Aorta (tissue), 5 donors: Measurements from ENCODE around the gene SOX30. TPM values are rescaled to one million over a fixed set of nuclear protein-coding genes. Genes with fewer than 3 reads are reported as not detected.

Experiments used
- ATAC-seq: fragments of 200-7000 bp; cut with Tn5 transposase; one replicate; pipeline ENCODE4 v1.9.1; 2022; ENCODE audit warnings: moderate library complexity; ENCODE audit not compliant: low FRiP score
- DNase-seq, 2 donors: peaks; one replicate each; pipeline ENCODE4 v3.0.0-alpha.2; 2020
- H3K27ac ChIP-seq, 2 donors: one replicate each; pipeline ENCODE4 v1.5.1; 2013; ENCODE audit warnings: low read length in 2 of 2, mild to moderate bottlenecking in 2 of 2, moderate library complexity in 2 of 2, control low read depth in 1 of 2, inconsistent platforms in 1 of 2, low read depth in 1 of 2
- H3K27me3 ChIP-seq, 2 donors: one replicate each; pipeline ENCODE4 v1.6.1; 2013; ENCODE audit warnings: control low read depth in 1 of 2, low read length in 1 of 2, mild to moderate bottlenecking in 1 of 2, moderate library complexity in 1 of 2; ENCODE audit not compliant: insufficient read depth in 2 of 2, control insufficient read depth in 1 of 2
- H3K36me3 ChIP-seq, 2 donors: one replicate each; pipeline ENCODE4 v1.6.1; 2013; ENCODE audit warnings: control low read depth in 1 of 2, low read length in 1 of 2, mild to moderate bottlenecking in 1 of 2; ENCODE audit not compliant: insufficient read depth in 2 of 2, control insufficient read depth in 1 of 2
- H3K4me1 ChIP-seq, 2 donors: one replicate each; pipeline ENCODE4 v1.6.1; 2013; ENCODE audit warnings: low read length in 2 of 2, control low read depth in 1 of 2, mild to moderate bottlenecking in 1 of 2, moderate library complexity in 1 of 2; ENCODE audit not compliant: insufficient read depth in 2 of 2, control insufficient read depth in 1 of 2
- H3K4me3 ChIP-seq, 2 donors: one replicate each; pipeline ENCODE4 v1.5.1; 2013; ENCODE audit warnings: low read length in 2 of 2, control low read depth in 1 of 2, mild to moderate bottlenecking in 1 of 2
- H3K9me3 ChIP-seq: one replicate; pipeline ENCODE4 v1.6.1; 2013; ENCODE audit warnings: mild to moderate bottlenecking, low read length; ENCODE audit not compliant: control insufficient read depth
- WGBS, 2 donors: extraction: QIAGEN DNeasy Blood & Tissue Kit; methylation state at CpG; one replicate each; pipeline ENCODE4 v1.1.7; 2013; 5-methylcytosine and 5-hydroxymethylcytosine counted together
- intact Hi-C, 2 donors: fragments of 100-400 bp; cut with DNase I; formaldehyde crosslinking; loops; one replicate each; pipeline versions ENCODE4 v1.14.2 to v1.15.0; 2022
- polyA plus RNA-seq, 2 donors: library from polyadenylated mRNA; stranded (reverse); fragments of 200-250 nt; gene quantifications; one replicate each; pipeline ENCODE4 v1.2.3, GENCODE V29; 2013
- total RNA-seq, 2 donors: library from RNA; stranded (reverse); fragmentation: NEBNext Ultra II Directional; extraction: Animal tissue kit (Norgen Biotek cat#: 25700); gene quantifications; one replicate each; pipeline ENCODE4 v1.2.1, GENCODE V29; 2021
- donor health status: healthy with polysubstance abuse.
- donor health status: Bipolar disorder and iron deficiency.
- donor health status: DM: no; HTN: no; CAD: no.
- donor health status: DM: no; HTN: no; CAD: no.
- donor health status: DM: yes; HTN: yes; CAD: no.

Gene SOX30
- total and polyA plus RNA-seq, 4 donors, result 0.12 TPM; not detected in 3

- intact Hi-C loops, result no loop called here
- Histone ChIP-seq H3K36me3 (no peaks in the 10 kb centered on the region), H3K27ac (no peak overlapping the region), H3K4me3 (no peak overlapping the region), H3K9me3 (no peaks in the 10 kb centered on the region), H3K4me1 (peaks cover 2 to 7% of the 10 kb centered on the region in 2 donors), H3K27me3 (no peaks in the 10 kb centered on the region)
- WGBS, 2 donors, result 96 to 98% methylated on average over 2 of the region's 2 CpGs
- DNase-seq, result no peak
- ATAC-seq, result no peak
These were observed 46.2 kb downstream of the SOX30 start for GRCh38 chr5:157606046-157606445.

GRCh38 chr5:157603333-157604190 is 48.7 kb downstream of the SOX30 start:
- ATAC-seq (no peak), DNase-seq (no peak)
- Histone ChIP-seq H3K27me3 (no peaks in the 10 kb centered on the region), H3K27ac (no peak overlapping the region), H3K36me3 (no peaks in the 10 kb centered on the region), H3K9me3 (no peaks in the 10 kb centered on the region), H3K4me3 (no peak overlapping the region), H3K4me1 (peaks cover 0 to 3% of the 10 kb centered on the region in 2 donors)
- intact Hi-C loops, result no loop called here
- WGBS, 2 donors, result 71 to 74% methylated on average over 12 of the region's 12 CpGs

GRCh38 chr5:157602505-157602904 is 49.7 kb downstream of the SOX30 start:
- H3K27me3 ChIP-seq, result no peaks in the 10 kb centered on the region
- no peaks in the 10 kb centered on the region for H3K36me3 ChIP-seq
- WGBS, 2 donors, result 93 to 94% methylated on average over 4 of the region's 4 CpGs
- intact Hi-C loops, result no loop called here
- DNase-seq, result no peak
- H3K4me3 ChIP-seq, result no peak overlapping the region
- no peaks in the 10 kb centered on the region for H3K4me1 ChIP-seq
- no peak for ATAC-seq
- no peaks in the 10 kb centered on the region for H3K9me3 ChIP-seq
- H3K27ac ChIP-seq, result no peak overlapping the region

- ATAC-seq (no peak), DNase-seq (no peak)
- Histone ChIP-seq H3K27ac (no peak overlapping the region), H3K4me3 (no peak overlapping the region), H3K9me3 (no peaks in the 10 kb centered on the region), H3K4me1 (no peaks in the 10 kb centered on the region), H3K27me3 (no peaks in the 10 kb centered on the region), H3K36me3 (no peaks in the 10 kb centered on the region)
- intact Hi-C loops, result no loop called here
- 75 to 89% methylated on average over 1 of the region's 1 CpG for WGBS, 2 donors
These were observed 52.0 kb downstream of the SOX30 start for GRCh38 chr5:157600252-157600651.

GRCh38 chr5:157599565-157599964 is 52.7 kb downstream of the SOX30 start:
- Histone ChIP-seq H3K4me1 (no peaks in the 10 kb centered on the region), H3K27me3 (no peaks in the 10 kb centered on the region), H3K9me3 (no peaks in the 10 kb centered on the region), H3K27ac (no peak overlapping the region), H3K36me3 (no peaks in the 10 kb centered on the region), H3K4me3 (no peak overlapping the region)
- WGBS, 2 donors, result 85 to 94% methylated on average over 3 of the region's 3 CpGs
- intact Hi-C loops, result no loop called here
- ATAC-seq (no peak), DNase-seq (no peak)

- Histone ChIP-seq H3K4me3 (no peak overlapping the region), H3K27me3 (no peaks in the 10 kb centered on the region), H3K36me3 (no peaks in the 10 kb centered on the region), H3K9me3 (no peaks in the 10 kb centered on the region), H3K4me1 (no peaks in the 10 kb centered on the region), H3K27ac (no peak overlapping the region)
- intact Hi-C loops, result no loop called here
- 74% methylated on average over 2 of the region's 2 CpGs for WGBS, 2 donors
- no peak for DNase-seq
- no peak for ATAC-seq
These were observed 53.8 kb downstream of the SOX30 start for GRCh38 chr5:157598350-157598936.

- intact Hi-C loops, result no loop called here
- DNase-seq, result no peak
- no peaks in the 10 kb centered on the region for H3K27me3 ChIP-seq
- ATAC-seq, result no peak
- H3K4me1 ChIP-seq, result no peaks in the 10 kb centered on the region
- no peak overlapping the region for H3K27ac ChIP-seq
- H3K36me3 ChIP-seq, result no peaks in the 10 kb centered on the region
- 68 to 74% methylated on average over 1 of the region's 1 CpG for whole genome bisulfite sequencing, 2 donors
- no peaks in the 10 kb centered on the region for H3K9me3 ChIP-seq
- H3K4me3 ChIP-seq, result no peak overlapping the region
These were observed 55.0 kb downstream of the SOX30 start for GRCh38 chr5:157597277-157597676.

- 89 to 91% methylated on average over 5 of the region's 5 CpGs for WGBS, 2 donors
- intact Hi-C loops, result no loop called here
- H3K27ac ChIP-seq, result no peak overlapping the region
These were observed 55.8 kb downstream of the SOX30 start for GRCh38 chr5:157596487-157596886.

More at GRCh38 chr5:157596487-157596886, 55.8 kb downstream of the SOX30 start:
- ATAC-seq (no peak), DNase-seq (no peak)
- H3K4me1 ChIP-seq, result no peaks in the 10 kb centered on the region
- H3K4me3 ChIP-seq, result no peak overlapping the region
- no peaks in the 10 kb centered on the region for H3K36me3 ChIP-seq
- no peaks in the 10 kb centered on the region for H3K27me3 ChIP-seq
- H3K9me3 ChIP-seq, result no peaks in the 10 kb centered on the region
